GM21619 (cell line): ENCODE results near the gene DPM2.

Experiments
- ATAC-seq: cut with Tn5 transposase; IDR thresholded peaks from one replicate; pipeline ENCODE4 v1.9.1; 2021; ENCODE audit not compliant: unreplicated experiment

Gene DPM2

DNA sequence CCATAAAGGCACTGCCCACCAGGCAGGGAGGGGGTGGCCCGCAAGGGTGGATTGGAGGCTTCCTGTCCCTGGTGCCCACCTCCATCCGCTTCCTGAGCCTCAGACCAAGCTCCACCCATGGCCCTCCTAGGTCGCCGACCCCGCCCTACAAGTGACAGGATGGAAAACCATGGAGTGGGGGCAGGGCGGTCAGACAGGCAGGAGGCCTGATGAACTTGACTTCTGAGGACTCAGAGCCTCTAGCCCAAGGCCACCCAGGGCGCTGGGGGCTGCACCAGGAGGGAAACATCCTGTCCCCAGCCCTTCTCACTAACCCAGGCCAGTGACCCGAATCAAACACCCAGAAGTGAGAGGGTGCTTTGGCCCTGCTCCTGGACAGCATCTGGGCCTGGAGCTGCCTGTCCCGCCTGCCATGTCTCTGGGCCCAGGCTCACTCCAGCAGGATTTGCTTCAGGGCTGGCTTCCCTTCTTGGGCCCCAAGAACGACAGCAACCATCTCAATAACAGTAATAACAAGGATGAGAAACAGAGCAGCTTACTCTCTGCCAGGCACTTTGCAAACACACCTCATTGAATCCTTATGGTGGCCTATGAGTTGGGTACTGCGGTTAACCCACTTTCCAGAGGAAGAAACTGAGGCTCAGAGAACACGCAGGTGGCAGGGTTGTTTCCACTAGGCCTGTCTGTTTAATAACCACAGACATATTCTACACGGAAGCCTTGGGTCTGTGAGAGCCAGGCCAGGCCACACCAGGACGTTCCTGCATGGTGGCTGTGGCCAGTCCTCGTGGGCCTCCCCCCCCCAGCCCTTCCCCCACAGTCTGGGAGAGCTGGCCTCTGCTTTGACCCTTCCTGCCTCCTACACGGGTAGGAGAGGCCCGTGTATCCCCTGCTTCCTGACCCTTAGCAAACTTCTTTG is 33.8 kb downstream of the DPM2 start:
- no peak for ATAC-seq

DNA sequence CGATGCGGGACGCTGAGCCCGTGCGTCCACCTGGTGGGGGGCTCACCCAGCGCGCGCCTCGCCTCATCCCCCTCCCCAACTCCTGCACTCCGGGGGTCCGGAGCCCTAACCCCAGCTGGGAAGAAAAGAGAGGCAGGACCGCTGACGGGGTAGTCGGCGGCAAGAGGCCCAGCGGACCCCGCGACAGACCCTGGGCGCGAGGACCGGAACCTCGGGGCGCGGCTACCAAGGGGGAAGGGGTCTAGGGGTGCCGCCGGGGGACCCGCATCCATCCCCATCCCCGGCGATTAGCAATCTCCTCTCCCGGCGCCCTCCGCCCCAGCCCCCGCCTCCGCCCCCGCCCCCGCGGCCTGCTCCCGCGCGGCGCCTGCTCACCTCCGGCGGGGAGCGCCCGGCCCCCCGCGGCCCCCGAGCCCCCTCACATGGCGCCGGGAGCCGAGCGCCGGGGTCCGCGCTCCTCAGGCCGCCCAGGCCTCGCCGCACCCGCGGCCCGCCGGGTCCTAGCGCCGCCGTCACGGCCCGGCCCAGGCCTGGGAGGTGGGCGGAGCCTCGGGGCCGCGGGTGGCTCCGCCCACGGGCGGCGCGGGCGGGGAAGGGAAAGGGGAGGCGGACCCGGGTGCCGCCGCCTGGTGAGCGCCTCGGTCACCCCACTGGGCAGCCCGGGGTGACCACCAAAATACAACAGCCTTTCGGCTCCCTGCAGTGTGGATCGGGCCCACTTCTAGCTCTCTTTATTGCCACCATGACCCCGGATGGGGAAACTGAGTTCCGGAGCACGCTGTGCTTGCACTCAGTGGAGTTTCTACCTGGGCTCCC is 38.3 kb downstream of the DPM2 start, which contains the start of gene ST6GALNAC6:
TSS of gene ST6GALNAC6 (minus strand) at position 476 of the 816 bp plus-strand sequence. CDS start 1,622 bp downstream, outside the sequence.
- ATAC-seq: peak; percentile 37

- peak; percentile 18 for ATAC-seq
Observed at GRCh38 chr9:127898433-127899127, 39.1 kb downstream of the DPM2 start.

DNA sequence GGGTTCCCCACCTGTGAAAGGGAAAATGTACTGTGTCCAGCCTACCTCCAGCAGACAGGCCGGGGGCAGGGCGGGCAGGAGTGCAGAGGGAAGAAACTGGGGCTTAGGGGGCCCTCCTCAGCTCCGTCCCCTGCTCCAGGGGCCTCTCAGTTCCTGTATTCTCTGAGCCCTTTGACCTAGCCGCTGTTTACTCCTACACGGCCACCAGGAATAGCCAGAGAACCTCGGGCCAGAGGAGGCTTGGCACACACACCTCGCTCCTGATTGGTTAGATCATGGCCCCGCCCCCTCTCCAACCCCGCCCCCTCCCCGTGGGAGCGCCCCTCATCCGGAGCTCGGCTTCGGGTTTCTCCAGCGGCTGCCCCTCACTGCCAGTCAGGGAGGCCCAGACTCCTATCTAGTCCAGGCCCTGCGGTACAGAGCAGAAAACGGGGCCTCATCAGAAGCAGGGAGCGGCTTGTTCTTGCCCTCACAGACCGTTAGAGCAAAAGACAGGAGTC is 40.4 kb downstream of the DPM2 start:
- ATAC-seq: no peak

- no peak for ATAC-seq
Observed at GRCh38 chr9:127896395-127897192, 41.1 kb downstream of the DPM2 start.

- no peak for ATAC-seq
Observed at GRCh38 chr9:127895811-127896210, 41.8 kb downstream of the DPM2 start.

GRCh38 chr9:127893392-127893791 is 44.3 kb downstream of the DPM2 start:
- ATAC-seq: no peak

GRCh38 chr9:127892831-127893230 is 44.8 kb downstream of the DPM2 start:
- ATAC-seq: no peak

DNA sequence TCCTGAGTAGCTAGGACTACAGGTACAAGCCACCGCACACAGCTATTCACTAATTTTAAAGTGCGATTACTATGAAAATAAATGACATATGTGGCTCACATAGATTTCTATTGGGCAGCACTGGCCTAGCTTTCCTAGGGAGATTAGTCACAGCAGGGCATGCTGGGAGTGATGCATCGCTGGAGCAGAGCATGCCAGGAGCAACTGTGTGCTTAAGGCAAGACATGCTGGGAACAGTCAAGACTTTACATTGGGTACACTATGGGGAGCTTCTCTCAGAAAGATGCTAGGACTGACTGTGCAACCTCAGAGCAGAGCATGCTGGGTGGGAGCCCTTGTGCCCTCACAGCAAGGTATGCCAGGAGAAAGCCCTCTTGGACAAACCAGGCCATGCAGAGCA is 47.6 kb downstream of the DPM2 start:
- ATAC-seq: no peak

- no peak for ATAC-seq
Observed at GRCh38 chr9:127887792-127888191, 49.9 kb downstream of the DPM2 start.

- ATAC-seq: no peak
Observed at GRCh38 chr9:127886401-127886972, 51.2 kb downstream of the DPM2 start.

DNA sequence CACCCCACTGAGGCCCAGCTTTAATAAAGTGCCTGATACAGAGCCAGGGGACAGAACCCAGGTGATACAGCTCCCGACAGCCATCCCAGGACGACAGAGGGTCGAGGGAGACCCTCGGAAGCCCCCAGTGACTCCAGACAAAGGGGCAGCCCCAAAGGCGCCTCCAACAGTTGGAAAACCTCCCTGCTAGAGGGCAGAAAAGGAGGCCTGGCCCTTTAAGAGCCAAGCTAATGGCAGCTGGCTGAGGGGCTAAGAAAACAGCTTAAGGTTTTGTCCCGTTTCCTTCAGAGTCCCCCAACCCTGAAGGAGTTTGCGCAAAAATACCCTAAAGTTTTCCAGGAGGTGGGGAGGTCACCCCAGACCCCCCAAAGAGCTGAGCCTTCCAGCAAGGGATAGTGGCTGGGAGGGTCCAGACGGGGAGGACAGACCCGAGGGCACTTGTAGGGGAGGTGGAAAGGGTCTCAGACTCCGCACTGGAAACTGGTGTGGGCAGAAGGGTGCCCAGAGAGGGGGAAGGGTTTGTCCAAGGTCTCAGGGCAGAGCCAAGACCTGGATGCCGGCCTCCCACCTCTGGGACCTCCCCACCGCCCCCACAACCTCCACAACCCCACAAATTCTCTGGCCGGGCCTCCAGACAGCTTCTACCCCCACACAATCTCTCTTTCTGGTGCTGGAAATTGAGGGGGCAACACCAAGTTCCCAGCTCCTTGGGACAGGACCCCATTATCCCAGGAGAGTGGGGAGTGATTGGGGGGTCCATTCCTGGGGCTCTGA is 52.0 kb downstream of the DPM2 start:
- ATAC-seq: no peak
